Stomach smooth muscle (tissue), 2 donors: Measurements from ENCODE around the gene LEF1.

Experiments
- H3K27ac ChIP-seq: one replicate; pipeline ENCODE4 v1.7.0; 2013; ENCODE audit warnings: mild to moderate bottlenecking, low read length, inconsistent platforms
- H3K27me3 ChIP-seq, 2 donors: one replicate each; pipeline ENCODE4 v1.7.0; 2013; ENCODE audit warnings: low read length in 2 of 2; ENCODE audit not compliant: insufficient read depth in 2 of 2, control insufficient read depth in 1 of 2
- H3K36me3 ChIP-seq, 2 donors: one replicate each; pipeline ENCODE4 v1.7.0; 2013; ENCODE audit warnings: low read length in 2 of 2; ENCODE audit not compliant: control insufficient read depth in 2 of 2, insufficient read depth in 2 of 2
- H3K4me1 ChIP-seq: one replicate; pipeline ENCODE4 v1.7.0; 2013; ENCODE audit warnings: low read length; ENCODE audit not compliant: control insufficient read depth, insufficient read depth
- H3K4me3 ChIP-seq, 2 donors: one replicate each; pipeline ENCODE4 v1.7.0; 2013; ENCODE audit warnings: low read length in 2 of 2
- H3K9ac ChIP-seq, 2 donors: one replicate each; pipeline ENCODE4 v1.7.0; 2013; ENCODE audit warnings: low read length in 2 of 2, mild to moderate bottlenecking in 1 of 2
- H3K9me3 ChIP-seq, 2 donors: one replicate each; pipeline ENCODE4 v1.7.0; 2013; ENCODE audit warnings: low read length in 2 of 2; ENCODE audit not compliant: control insufficient read depth in 2 of 2
- donor health status: healthy.
- donor health status: Pancreatic carcinoma.

Gene LEF1

DNA sequence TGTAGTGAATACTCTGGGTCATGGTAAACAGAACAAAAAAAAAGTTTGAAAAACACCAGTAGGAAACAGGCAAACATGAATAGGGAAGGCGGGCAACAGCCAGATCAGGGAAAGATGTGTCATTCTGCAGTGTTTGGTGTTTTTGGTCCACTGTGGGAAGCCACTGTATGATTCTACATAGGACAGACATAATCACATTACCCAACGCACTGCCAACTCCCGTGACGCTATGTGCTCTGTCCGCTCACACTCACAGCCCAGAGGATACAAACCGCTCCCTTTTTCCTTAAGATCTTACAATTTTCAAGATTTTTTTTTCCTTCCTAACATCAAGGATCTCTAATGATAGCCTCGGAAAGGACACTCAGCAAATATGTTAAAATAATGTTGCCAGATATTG is 119.7 kb downstream of the LEF1 start:
- peaks cover 9% of the 10 kb centered on the region for H3K4me1 ChIP-seq
- no peak overlapping the region for H3K4me3 ChIP-seq
- H3K27me3 ChIP-seq, result peaks cover 0 to 2% of the 10 kb centered on the region in 2 donors
- no peak overlapping the region for H3K9ac ChIP-seq
- H3K36me3 ChIP-seq, result no peaks in the 10 kb centered on the region
- H3K9me3 ChIP-seq, result no peaks in the 10 kb centered on the region
- no peak overlapping the region for H3K27ac ChIP-seq

DNA sequence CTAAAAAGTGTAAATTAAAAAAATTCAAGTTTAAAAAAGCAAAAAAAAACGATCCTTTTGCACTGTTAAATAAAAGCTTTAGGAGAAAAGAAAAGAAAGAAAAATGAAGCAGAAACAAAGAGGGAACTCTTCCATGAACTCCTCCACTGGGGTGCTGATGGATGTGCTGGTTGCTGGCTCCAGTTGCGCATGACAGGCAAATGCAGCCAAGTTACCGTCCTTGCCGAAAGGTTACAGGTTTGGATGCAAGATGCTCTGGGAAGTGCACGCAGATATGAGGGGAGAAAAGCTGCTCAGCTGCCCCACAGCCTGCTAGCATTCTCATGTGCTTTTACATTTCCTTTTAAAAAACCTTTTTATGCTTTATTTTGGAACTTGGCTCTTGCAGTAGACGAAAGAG is 120.6 kb downstream of the LEF1 start:
- Histone ChIP-seq H3K4me3 (no peak overlapping the region), H3K27ac (no peak overlapping the region), H3K27me3 (peaks cover 0 to 2% of the 10 kb centered on the region in 2 donors), H3K9ac (no peak overlapping the region), H3K36me3 (no peaks in the 10 kb centered on the region), H3K9me3 (no peaks in the 10 kb centered on the region), H3K4me1 (peaks cover 9% of the 10 kb centered on the region)

DNA sequence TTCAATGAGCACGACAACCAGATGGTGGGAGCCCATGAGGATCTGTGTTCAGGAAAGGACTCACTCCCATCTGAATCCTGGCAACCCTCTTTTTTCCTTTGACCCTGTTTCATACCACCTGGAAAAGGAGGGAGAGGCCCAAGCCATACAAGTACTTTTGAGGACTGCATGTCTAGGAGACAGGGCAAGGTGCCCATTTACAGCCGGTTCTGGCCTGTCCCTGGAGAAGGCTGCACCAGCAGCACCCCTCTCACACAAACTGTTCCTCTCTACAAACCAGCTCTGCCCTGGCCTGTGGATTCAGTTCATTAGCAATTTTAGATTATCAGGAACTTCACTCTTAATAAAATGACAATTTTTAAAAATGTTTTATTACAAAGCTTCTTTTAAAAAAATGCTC is 121.5 kb downstream of the LEF1 start:
- Histone ChIP-seq H3K4me3 (no peak overlapping the region), H3K27ac (no peak overlapping the region), H3K9me3 (no peaks in the 10 kb centered on the region), H3K36me3 (no peaks in the 10 kb centered on the region), H3K9ac (no peak overlapping the region), H3K27me3 (no peaks in the 10 kb centered on the region), H3K4me1 (peaks cover 9% of the 10 kb centered on the region)

GRCh38 chr4:108045687-108046024 is 123.1 kb downstream of the LEF1 start:
- Histone ChIP-seq H3K9me3 (no peaks in the 10 kb centered on the region), H3K36me3 (no peaks in the 10 kb centered on the region), H3K27me3 (no peaks in the 10 kb centered on the region), H3K9ac (no peak overlapping the region), H3K27ac (no peak overlapping the region), H3K4me3 (no peak overlapping the region), H3K4me1 (peaks cover 9% of the 10 kb centered on the region)

GRCh38 chr4:108044951-108045686 is 123.6 kb downstream of the LEF1 start:
- Histone ChIP-seq H3K9ac (no peak overlapping the region), H3K36me3 (no peaks in the 10 kb centered on the region), H3K4me1 (peaks cover 9% of the 10 kb centered on the region), H3K9me3 (no peaks in the 10 kb centered on the region), H3K4me3 (no peak overlapping the region), H3K27me3 (no peaks in the 10 kb centered on the region), H3K27ac (no peak overlapping the region)

- Histone ChIP-seq H3K9ac (no peak overlapping the region), H3K9me3 (no peaks in the 10 kb centered on the region), H3K36me3 (no peaks in the 10 kb centered on the region), H3K27ac (no peak overlapping the region), H3K4me1 (peaks cover 9% of the 10 kb centered on the region), H3K27me3 (no peaks in the 10 kb centered on the region), H3K4me3 (no peak overlapping the region)
Measured at GRCh38 chr4:108043526-108043925, 125.2 kb downstream of the LEF1 start.

DNA sequence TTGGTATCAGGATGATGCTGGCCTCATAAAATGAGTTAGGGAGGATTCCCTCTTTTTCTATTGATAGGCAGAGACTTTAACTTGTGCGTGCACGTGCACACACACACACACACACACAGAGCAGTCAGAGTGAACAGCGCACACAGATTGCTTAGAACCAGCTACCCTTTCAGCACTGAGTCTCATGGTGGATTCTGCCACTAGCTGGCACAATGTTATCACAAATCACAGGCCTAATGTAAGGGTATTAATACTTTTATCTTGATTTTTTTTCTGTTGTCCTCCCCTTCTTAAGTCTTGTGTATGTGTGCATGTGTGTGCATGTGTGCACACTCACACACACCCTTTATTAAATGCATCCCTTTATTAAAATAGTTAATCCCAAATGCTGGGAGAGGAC is 125.8 kb downstream of the LEF1 start:
- H3K9me3 ChIP-seq, result no peaks in the 10 kb centered on the region
- H3K27ac ChIP-seq, result no peak overlapping the region
- no peaks in the 10 kb centered on the region for H3K36me3 ChIP-seq
- peaks cover 9% of the 10 kb centered on the region for H3K4me1 ChIP-seq
- no peak overlapping the region for H3K9ac ChIP-seq
- no peak overlapping the region for H3K4me3 ChIP-seq
- no peaks in the 10 kb centered on the region for H3K27me3 ChIP-seq

DNA sequence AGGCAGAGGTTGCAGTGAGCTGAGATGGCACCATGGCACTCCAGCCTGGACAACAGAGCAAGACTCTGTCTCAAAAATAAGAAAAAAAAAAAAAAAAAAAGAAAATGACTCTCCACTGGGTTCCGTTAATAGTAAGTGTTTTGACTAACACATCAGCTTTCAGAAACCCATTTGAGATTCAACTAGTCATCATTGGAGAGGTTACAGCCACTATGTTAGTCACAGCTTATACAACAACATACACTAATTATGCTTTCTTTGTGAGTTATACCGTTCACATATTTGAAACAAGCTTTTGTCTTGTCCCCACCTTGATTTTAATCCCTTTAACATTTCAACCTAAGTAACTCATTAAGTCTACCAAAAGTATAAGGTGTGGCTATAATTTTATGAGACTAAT is 130.8 kb downstream of the LEF1 start:
- Histone ChIP-seq H3K27ac (no peak overlapping the region), H3K4me1 (no peaks in the 10 kb centered on the region), H3K9me3 (no peaks in the 10 kb centered on the region), H3K36me3 (peaks cover 15 to 23% of the 10 kb centered on the region in 2 donors), H3K9ac (no peak overlapping the region), H3K4me3 (no peak overlapping the region), H3K27me3 (no peaks in the 10 kb centered on the region)

DNA sequence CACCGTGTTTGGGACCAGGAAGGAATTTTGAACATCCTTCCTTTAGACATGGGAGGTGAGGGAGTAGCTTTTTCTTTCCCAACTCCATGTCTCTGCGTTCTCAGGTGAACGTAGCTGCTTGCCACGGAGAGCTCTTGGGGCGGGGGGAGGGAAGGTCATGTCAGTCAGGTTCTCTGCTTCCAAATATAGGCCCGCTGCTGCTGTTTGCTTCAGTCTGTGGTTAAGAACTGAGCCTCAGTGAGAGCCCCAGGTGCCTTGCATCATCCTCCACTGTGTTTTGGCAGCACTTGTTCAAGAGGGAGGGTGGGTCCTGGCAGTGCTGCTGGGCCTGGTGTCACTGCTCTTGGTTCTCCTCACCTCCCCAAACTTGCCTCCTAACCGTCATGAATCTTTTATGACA is 132.5 kb downstream of the LEF1 start:
- Histone ChIP-seq H3K4me1 (no peaks in the 10 kb centered on the region), H3K27me3 (no peaks in the 10 kb centered on the region), H3K4me3 (no peak overlapping the region), H3K27ac (no peak overlapping the region), H3K9me3 (no peaks in the 10 kb centered on the region), H3K9ac (no peak overlapping the region), H3K36me3 (peaks cover 21 to 28% of the 10 kb centered on the region in 2 donors)

- H3K27me3 ChIP-seq, result no peaks in the 10 kb centered on the region
- peaks cover 24 to 31% of the 10 kb centered on the region in 2 donors for H3K36me3 ChIP-seq
- no peak overlapping the region for H3K4me3 ChIP-seq
- no peaks in the 10 kb centered on the region for H3K4me1 ChIP-seq
- no peak overlapping the region for H3K9ac ChIP-seq
- H3K27ac ChIP-seq, result no peak overlapping the region
- no peaks in the 10 kb centered on the region for H3K9me3 ChIP-seq
Measured at GRCh38 chr4:108035691-108036090, 133.0 kb downstream of the LEF1 start.

- no peak overlapping the region for H3K9ac ChIP-seq
- H3K9me3 ChIP-seq, result no peaks in the 10 kb centered on the region
- no peak overlapping the region for H3K27ac ChIP-seq
- no peaks in the 10 kb centered on the region for H3K4me1 ChIP-seq
- no peaks in the 10 kb centered on the region for H3K27me3 ChIP-seq
- H3K36me3 ChIP-seq, result peaks cover 26 to 40% of the 10 kb centered on the region in 2 donors
- H3K4me3 ChIP-seq, result no peak overlapping the region
Measured at GRCh38 chr4:108034565-108034964, 134.2 kb downstream of the LEF1 start.
